Caco-2 (cell line): ENCODE data around the gene ELK1. TPM values are rescaled to one million over a fixed set of nuclear protein-coding genes. Genes with fewer than 3 reads are reported as not detected.

Experiments
- BruUV-seq: library from RNA; stranded (reverse); fragments of 400-500 nt; replicated peaks from 2 replicates; lab custom pipeline; 2021; lab: Mats Ljungman, UMichigan
- CTCF ChIA-PET: fragments of 300-600 bp; sonication (Branson Sonifier 250); formaldehyde crosslinking; loops from one replicate; lab custom pipeline; 2022; ENCODE audit warnings: antibody characterized with exemption; lab: Charles Lee
- POLR2A ChIA-PET: fragments of 300-600 bp; sonication (Branson Sonifier 250); formaldehyde crosslinking; loops from one replicate; lab custom pipeline; 2022; ENCODE audit warnings: antibody characterized with exemption; lab: Charles Lee
- DNase-seq, 2 experiments: peaks; one replicate each; pipeline versions ENCODE4 v3.0.0 to v3.0.0-alpha.2; 2020 to 2022
- H3K27me3 ChIP-seq: replicated peaks from 2 replicates; pipeline ENCODE4 v1.6.0; 2011; ENCODE audit warnings: low read length; ENCODE audit not compliant: control insufficient read depth, insufficient read depth
- H3K36me3 ChIP-seq: 2 replicates; pipeline ENCODE4 v1.5.1; 2011; ENCODE audit warnings: low read length; ENCODE audit not compliant: control insufficient read depth, insufficient read depth
- H3K4me1 ChIP-seq: fragments of 250-450 bp; sonication (Bioruptor Pico); 2 replicates; pipeline ENCODE4 v1.5.1; 2020; ENCODE audit warnings: mild to moderate bottlenecking
- H3K4me3 ChIP-seq: 2 replicates; pipeline ENCODE4 v1.5.1; 2011; ENCODE audit warnings: low read depth, mild to moderate bottlenecking, control low read depth, low read length
- H3K9me3 ChIP-seq: fragments of 250-450 bp; sonication (Bioruptor Pico); 2 replicates; pipeline ENCODE4 v1.5.1; 2020; ENCODE audit warnings: mild to moderate bottlenecking, moderate library complexity
- H3K27ac Mint-ChIP-seq: one replicate; pipeline ENCODE4 v1.8.0; 2022; ENCODE audit warnings: mixed read lengths; ENCODE audit not compliant: unreplicated experiment
- H3K27me3 Mint-ChIP-seq: one replicate; pipeline ENCODE4 v1.8.0; 2022; ENCODE audit warnings: mixed read lengths; ENCODE audit not compliant: insufficient read depth, unreplicated experiment
- H3K36me3 Mint-ChIP-seq: one replicate; pipeline ENCODE4 v1.8.0; 2022; ENCODE audit warnings: mild to moderate bottlenecking, mixed read lengths; ENCODE audit not compliant: insufficient read depth, unreplicated experiment
- H3K4me1 Mint-ChIP-seq: one replicate; pipeline ENCODE4 v1.8.0; 2022; ENCODE audit warnings: low read depth, mixed read lengths; ENCODE audit not compliant: unreplicated experiment
- H3K4me3 Mint-ChIP-seq: one replicate; pipeline ENCODE4 v1.8.0; 2022; ENCODE audit warnings: mild to moderate bottlenecking, moderate library complexity, mixed read lengths; ENCODE audit not compliant: unreplicated experiment
- H3K9me3 Mint-ChIP-seq: one replicate; pipeline ENCODE4 v1.8.0; 2022; ENCODE audit warnings: mixed read lengths; ENCODE audit not compliant: unreplicated experiment
- CTCF ChIP-seq, 2 experiments: fragments of 200-600 bp in 1 of 2; IDR thresholded peaks; 1 replicate in 1 of 2; 2 replicates in 1 of 2; pipeline versions ENCODE4 v1.5.1 to v1.8.0; 2011 to 2022; ENCODE audit warnings: antibody characterized with exemption in 1 of 2, control low read depth in 1 of 2, inconsistent platforms in 1 of 2, low read depth in 1 of 2, low read length in 1 of 2, mild to moderate bottlenecking in 1 of 2, moderate library complexity in 1 of 2; ENCODE audit not compliant: insufficient read depth in 1 of 2, severe bottlenecking in 1 of 2, unreplicated experiment in 1 of 2
- intact Hi-C: fragments of 100-400 bp; cut with micrococcal nuclease; formaldehyde crosslinking; loops from one replicate; pipeline ENCODE4 v1.10.0; 2022; ENCODE audit not compliant: unreplicated experiment
- total RNA-seq: library from RNA; stranded (reverse); gene quantifications from 2 replicates; pipeline ENCODE4 v1.2.3, GENCODE V29; 2022

Gene ELK1
- total RNA-seq, 1 experiment from 2014 or later: 29.3 TPM

GRCh38 chrX:47621851-47622250 is 28.5 kb downstream of the ELK1 start:
- Histone ChIP-seq H3K4me1 (no peaks in the 10 kb centered on the region), H3K36me3 (no peaks in the 10 kb centered on the region), H3K27me3 (no peaks in the 10 kb centered on the region), H3K9me3 (no peaks in the 10 kb centered on the region), H3K4me3 (no peak overlapping the region)
- peaks cover 17% of the 10 kb centered on the region for H3K36me3 Mint-ChIP-seq
- no peak overlapping the region for H3K27ac Mint-ChIP-seq
- no peaks in the 10 kb centered on the region for H3K4me1 Mint-ChIP-seq
- ChIA-PET POLR2A (no interaction called here), CTCF (no interaction called here)
- TF ChIP-seq CTCF (IDR thresholded peaks at IDR 0.05; ENCODE audit: insufficient read depth in 1 of 2, low read depth in 1 of 2, low read length in 1 of 2, severe bottlenecking in 1 of 2, unreplicated experiment in 1 of 2): no peak
- intact Hi-C loops: no loop called here
- peaks cover 3% of the 10 kb centered on the region for H3K27me3 Mint-ChIP-seq
- H3K4me3 Mint-ChIP-seq: no peak overlapping the region
- DNase-seq: no peak
- no TSS peak for BruUV-seq
- no peaks in the 10 kb centered on the region for H3K9me3 Mint-ChIP-seq

GRCh38 chrX:47620303-47620685 is 30.1 kb downstream of the ELK1 start:
- peaks cover 3% of the 10 kb centered on the region for H3K27me3 Mint-ChIP-seq
- BruUV-seq: no TSS peak
- Histone ChIP-seq H3K36me3 (no peaks in the 10 kb centered on the region), H3K4me1 (no peaks in the 10 kb centered on the region), H3K9me3 (no peaks in the 10 kb centered on the region), H3K27me3 (no peaks in the 10 kb centered on the region), H3K4me3 (no peak overlapping the region)
- intact Hi-C loops: no loop called here
- no peak for DNase-seq
- H3K36me3 Mint-ChIP-seq: peaks cover 10% of the 10 kb centered on the region
- ChIA-PET CTCF (no interaction called here), POLR2A (no interaction called here)
- no peaks in the 10 kb centered on the region for H3K4me1 Mint-ChIP-seq
- no peak overlapping the region for H3K4me3 Mint-ChIP-seq
- H3K27ac Mint-ChIP-seq: no peak overlapping the region
- no peaks in the 10 kb centered on the region for H3K9me3 Mint-ChIP-seq
- TF ChIP-seq CTCF (IDR thresholded peaks at IDR 0.05; ENCODE audit: insufficient read depth in 1 of 2, low read depth in 1 of 2, low read length in 1 of 2, severe bottlenecking in 1 of 2, unreplicated experiment in 1 of 2): no peak

GRCh38 chrX:47619486-47620302 is 30.7 kb downstream of the ELK1 start, which contains the start of gene SYN1:
Gene SYN1, minus strand, starts transcription at chrX:47619857. Its CDS starts 129 bp downstream, at chrX:47619728.
- no peaks in the 10 kb centered on the region for H3K4me1 Mint-ChIP-seq
- no peak for DNase-seq
- no peak within 1 kb of the TSS for H3K4me3 Mint-ChIP-seq
- H3K9me3 Mint-ChIP-seq: no peaks in the 10 kb centered on the region
- peaks cover 3% of the 10 kb centered on the region for H3K27me3 Mint-ChIP-seq
- intact Hi-C loops: no loop called here
- no peaks in the 10 kb centered on the region for H3K36me3 ChIP-seq
- H3K4me1 ChIP-seq: no peaks in the 10 kb centered on the region
- H3K9me3 ChIP-seq: no peaks in the 10 kb centered on the region
- no peak within 1 kb of the TSS for H3K4me3 ChIP-seq
- no TSS peak for BruUV-seq
- peaks cover 7% of the 10 kb centered on the region for H3K36me3 Mint-ChIP-seq
- no peaks in the 10 kb centered on the region for H3K27me3 ChIP-seq
- CTCF ChIA-PET: no interaction called here
- H3K27ac Mint-ChIP-seq: no peak within 1 kb of the TSS
- no peak for TF ChIP-seq CTCF (IDR thresholded peaks at IDR 0.05; ENCODE audit: insufficient read depth in 1 of 2, low read depth in 1 of 2, low read length in 1 of 2, severe bottlenecking in 1 of 2, unreplicated experiment in 1 of 2)
- POLR2A ChIA-PET: no interaction called here
